NOMO-1 treated with DMSO at 0.1 percent for 48 hours (cell line): ENCODE measurements around the gene SPINK2.

Experiments used
- DNase-seq: peaks from one replicate; lab custom pipeline; 2025; ENCODE audit not compliant: unreplicated experiment; lab: John Stamatoyannopoulos, UW

The SPINK2 gene

GRCh38 chr4:56799824-56800756 lies 21.4 kb downstream of the SPINK2 start:
- peak; percentile 89 for DNase-seq

- no peak for DNase-seq
These were observed 22.2 kb downstream of the SPINK2 start for GRCh38 chr4:56799161-56799759.

GRCh38 chr4:56796211-56796610 lies 25.3 kb downstream of the SPINK2 start:
- no peak for DNase-seq

GRCh38 chr4:56791316-56791715 lies 30.2 kb downstream of the SPINK2 start:
- no peak for DNase-seq

- no peak for DNase-seq
These were observed 30.8 kb downstream of the SPINK2 start for GRCh38 chr4:56790691-56791091.

- DNase-seq, result no peak
These were observed 33.4 kb downstream of the SPINK2 start for GRCh38 chr4:56788081-56788480.

- no peak for DNase-seq
These were observed 34.1 kb downstream of the SPINK2 start for GRCh38 chr4:56787380-56787779.

- DNase-seq, result no peak
These were observed 34.5 kb downstream of the SPINK2 start for GRCh38 chr4:56786955-56787354.

GRCh38 chr4:56783986-56784385 lies 37.5 kb downstream of the SPINK2 start:
- no peak for DNase-seq

GRCh38 chr4:56782019-56782418 lies 39.5 kb downstream of the SPINK2 start:
- no peak for DNase-seq

GRCh38 chr4:56773346-56773745 lies 48.2 kb downstream of the SPINK2 start:
- no peak for DNase-seq

GRCh38 chr4:56772134-56772533 lies 49.4 kb downstream of the SPINK2 start:
- DNase-seq, result no peak

- no peak for DNase-seq
These were observed 52.7 kb downstream of the SPINK2 start for GRCh38 chr4:56768763-56769162.

- DNase-seq, result no peak
These were observed 53.2 kb downstream of the SPINK2 start for GRCh38 chr4:56768316-56768715.

- DNase-seq, result no peak
These were observed 53.9 kb downstream of the SPINK2 start for GRCh38 chr4:56767567-56767966.

- no peak for DNase-seq
These were observed 56.7 kb downstream of the SPINK2 start for GRCh38 chr4:56764775-56765174.

- peak; percentile 84 for DNase-seq
These were observed 57.3 kb downstream of the SPINK2 start for GRCh38 chr4:56764223-56764622.

GRCh38 chr4:56762484-56763250 lies 58.8 kb downstream of the SPINK2 start:
- DNase-seq, result no peak

GRCh38 chr4:56760183-56760582 lies 61.3 kb downstream of the SPINK2 start:
- DNase-seq, result no peak
